Stimulated activated CD4-positive, alpha-beta T cell treated with anti-CD3 and anti-CD28 coated beads, TNF-alpha, amount 100 ng/mL, for 48 hours (primary cell): Measurements from ENCODE around the gene NGFR.

Experiments
- DNase-seq, 3 donors: peaks; one replicate each; pipeline ENCODE4 v3.0.0-alpha.2; 2020; ENCODE audit warnings: low read depth in 3 of 3

NGFR gene

GRCh38 chr17:49494986-49495841 lies at the start of gene NGFR:
TSS of gene NGFR (plus strand) at chr17:49495293. CDS start at chr17:49495418, 125 bp downstream.
- DNase-seq: peak in 1 of 3 donors; percentile 21

- DNase-seq: no peak
These were observed 49.5 kb upstream of the NGFR start for GRCh38 chr17:49445591-49445990.

GRCh38 chr17:49447628-49448302 lies 47.3 kb upstream of the NGFR start:
- no peak for DNase-seq

GRCh38 chr17:49450181-49450580 lies 44.9 kb upstream of the NGFR start:
- DNase-seq: no peak

GRCh38 chr17:49450735-49451134 lies 44.4 kb upstream of the NGFR start:
- DNase-seq: no peak

- no peak for DNase-seq
These were observed 42.9 kb upstream of the NGFR start for GRCh38 chr17:49452201-49452600.

- DNase-seq: no peak
These were observed 42.4 kb upstream of the NGFR start for GRCh38 chr17:49452661-49453060.

- no peak for DNase-seq
These were observed 41.0 kb upstream of the NGFR start for GRCh38 chr17:49454050-49454449.

- no peak for DNase-seq
These were observed 39.7 kb upstream of the NGFR start for GRCh38 chr17:49455272-49455861.

GRCh38 chr17:49456183-49456965 lies 38.7 kb upstream of the NGFR start:
- no peak for DNase-seq

- DNase-seq: no peak
These were observed 37.2 kb upstream of the NGFR start for GRCh38 chr17:49457564-49458535.

GRCh38 chr17:49459401-49459984 lies 35.6 kb upstream of the NGFR start:
- no peak for DNase-seq

GRCh38 chr17:49460401-49460800 lies 34.7 kb upstream of the NGFR start:
- DNase-seq: no peak

GRCh38 chr17:49461580-49461979 lies 33.5 kb upstream of the NGFR start:
- DNase-seq: no peak

GRCh38 chr17:49464049-49464448 lies 31.0 kb upstream of the NGFR start:
- DNase-seq: no peak

GRCh38 chr17:49465331-49465903 lies 29.7 kb upstream of the NGFR start:
- DNase-seq: no peak

GRCh38 chr17:49466436-49466835 lies 28.7 kb upstream of the NGFR start:
- DNase-seq: no peak

- DNase-seq: no peak
These were observed 27.9 kb upstream of the NGFR start for GRCh38 chr17:49467175-49467574.

- DNase-seq: no peak
These were observed 26.2 kb upstream of the NGFR start for GRCh38 chr17:49468811-49469385.
